ENCODE results near the gene SMAD6.

The SMAD6 gene

DNA sequence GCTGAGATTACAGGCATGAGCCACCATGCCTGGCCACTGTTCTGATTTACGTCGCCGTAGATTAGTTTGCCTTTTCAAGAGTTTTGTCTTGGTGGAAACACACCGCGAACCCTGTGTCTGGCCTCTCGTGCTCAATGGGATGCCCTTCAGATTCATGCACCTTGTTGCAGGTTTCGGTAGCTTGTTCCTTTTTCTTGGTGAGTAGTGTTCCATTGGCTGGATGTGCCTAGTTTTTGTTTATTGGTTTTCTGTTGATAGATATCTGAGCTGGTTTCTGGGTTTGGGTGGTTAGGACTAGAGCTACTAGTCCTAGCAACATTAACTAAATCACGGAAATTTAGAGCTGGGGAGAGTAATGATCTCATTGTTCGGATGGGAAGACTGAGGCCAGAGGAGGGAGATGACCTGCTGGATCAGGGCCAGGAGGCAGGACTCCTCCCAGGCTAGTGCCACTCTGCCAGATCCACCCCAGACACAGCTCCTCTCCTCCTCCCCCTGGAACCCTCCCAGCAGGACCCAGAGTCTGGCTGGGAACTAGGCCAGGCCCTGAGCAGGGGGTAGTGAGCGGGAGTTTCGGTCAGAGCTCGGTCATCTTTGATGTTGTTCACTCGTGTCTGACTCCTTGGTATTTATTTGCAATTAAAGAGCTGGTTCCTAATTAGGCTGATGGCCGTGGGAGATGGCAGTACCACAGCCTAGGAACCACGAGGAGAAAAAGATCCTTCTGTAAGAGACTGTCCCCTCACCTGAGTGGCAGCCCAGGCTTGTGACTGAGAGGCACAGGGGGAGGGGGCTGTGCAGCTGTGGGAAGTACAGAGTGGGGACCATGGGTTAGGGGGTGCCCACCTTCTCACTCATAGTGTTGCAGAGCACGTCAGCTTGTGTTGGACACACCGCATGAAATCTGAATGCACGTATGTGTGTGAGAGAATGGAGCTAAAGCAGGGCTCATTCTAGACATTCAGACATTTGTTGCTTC is 73.4 kb downstream of the SMAD6 start:
- DNase-seq (ENCODE audit: low read depth in 2 of 2): no peak

GRCh38 chr15:66777054-66777453 is 75.0 kb downstream of the SMAD6 start:
- DNase-seq (ENCODE audit: low read depth in 2 of 2): no peak

GRCh38 chr15:66777596-66778313 is 75.7 kb downstream of the SMAD6 start:
- no peak for DNase-seq (ENCODE audit: low read depth in 2 of 2)

- DNase-seq (ENCODE audit: low read depth in 2 of 2): no peak
Observed at GRCh38 chr15:66778314-66778665, 76.3 kb downstream of the SMAD6 start.

- DNase-seq (ENCODE audit: low read depth in 2 of 2): no peak
Observed at GRCh38 chr15:66778716-66779115, 76.7 kb downstream of the SMAD6 start.

DNA sequence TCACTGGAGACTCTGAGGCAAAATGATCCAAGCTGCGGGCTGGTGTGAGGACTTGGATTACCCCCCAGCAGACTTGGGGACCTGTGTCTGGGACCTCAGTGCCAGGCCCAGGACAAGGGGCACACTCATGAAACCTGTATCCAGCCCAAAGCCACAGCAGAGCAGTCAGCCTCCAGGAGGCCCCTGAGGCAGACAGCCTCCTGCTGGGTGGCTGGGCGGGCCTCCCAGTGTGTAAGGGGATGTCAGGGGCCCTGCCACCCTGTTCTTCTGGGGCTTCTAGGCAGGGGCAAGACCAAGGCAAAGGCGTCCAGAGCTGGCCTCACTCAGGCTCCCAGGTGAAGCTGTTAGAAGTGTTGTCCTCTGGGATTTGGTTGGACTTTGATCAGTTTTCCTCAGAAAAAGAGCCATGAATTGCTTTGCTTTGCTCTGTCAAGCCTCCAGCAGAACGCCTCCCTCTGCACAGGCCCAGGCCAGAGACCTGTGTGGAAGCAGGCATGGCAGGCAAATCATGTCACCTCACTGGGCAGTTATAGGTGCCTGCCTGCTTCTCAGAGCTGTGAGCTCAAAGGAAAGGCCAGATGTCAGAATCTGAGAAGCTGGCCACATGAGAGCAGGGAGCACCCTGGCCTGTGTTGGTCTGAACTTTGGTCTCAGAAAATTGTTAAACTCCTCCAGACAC is 77.4 kb downstream of the SMAD6 start:
- DNase-seq (ENCODE audit: low read depth in 2 of 2): no peak

DNA sequence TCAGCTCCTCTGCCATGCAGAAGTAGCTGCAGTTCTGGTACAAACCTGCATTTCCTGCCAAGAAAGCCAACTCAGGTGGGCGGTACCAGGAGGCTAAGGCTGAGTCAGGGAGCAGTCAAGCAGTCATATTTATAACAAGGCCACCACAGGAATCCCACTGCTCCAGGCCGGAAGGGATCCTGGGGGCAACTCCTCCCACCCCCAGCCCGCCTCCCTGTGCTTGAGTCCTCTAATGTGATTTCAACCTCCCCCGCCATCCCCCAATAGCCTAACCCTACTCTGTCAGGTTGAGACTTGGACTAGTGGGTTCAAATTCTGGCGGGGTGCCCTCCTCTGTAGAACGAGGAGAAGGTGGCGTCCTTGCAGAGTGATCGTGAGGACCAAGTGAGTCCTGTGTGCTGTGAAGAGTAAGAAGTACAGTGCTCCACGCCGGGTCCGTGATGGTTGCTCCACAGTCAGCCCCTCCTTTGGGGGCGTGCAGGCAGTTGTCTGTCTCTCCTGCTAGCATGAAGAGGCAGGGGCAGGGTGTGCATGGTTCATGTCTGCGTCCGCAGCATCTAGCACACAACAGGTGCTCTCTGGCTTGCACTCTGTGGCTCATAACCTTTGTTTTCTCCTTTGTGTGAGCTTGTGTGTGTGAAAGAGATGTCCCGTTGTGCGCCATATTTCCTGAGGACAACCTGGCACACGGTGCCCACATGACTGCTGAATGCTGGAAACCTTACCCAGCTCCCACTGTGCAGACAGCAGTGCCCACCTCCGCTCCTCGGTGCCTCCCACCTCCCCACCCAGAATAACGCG is 78.3 kb downstream of the SMAD6 start:
- DNase-seq (ENCODE audit: low read depth in 2 of 2): no peak

DNA sequence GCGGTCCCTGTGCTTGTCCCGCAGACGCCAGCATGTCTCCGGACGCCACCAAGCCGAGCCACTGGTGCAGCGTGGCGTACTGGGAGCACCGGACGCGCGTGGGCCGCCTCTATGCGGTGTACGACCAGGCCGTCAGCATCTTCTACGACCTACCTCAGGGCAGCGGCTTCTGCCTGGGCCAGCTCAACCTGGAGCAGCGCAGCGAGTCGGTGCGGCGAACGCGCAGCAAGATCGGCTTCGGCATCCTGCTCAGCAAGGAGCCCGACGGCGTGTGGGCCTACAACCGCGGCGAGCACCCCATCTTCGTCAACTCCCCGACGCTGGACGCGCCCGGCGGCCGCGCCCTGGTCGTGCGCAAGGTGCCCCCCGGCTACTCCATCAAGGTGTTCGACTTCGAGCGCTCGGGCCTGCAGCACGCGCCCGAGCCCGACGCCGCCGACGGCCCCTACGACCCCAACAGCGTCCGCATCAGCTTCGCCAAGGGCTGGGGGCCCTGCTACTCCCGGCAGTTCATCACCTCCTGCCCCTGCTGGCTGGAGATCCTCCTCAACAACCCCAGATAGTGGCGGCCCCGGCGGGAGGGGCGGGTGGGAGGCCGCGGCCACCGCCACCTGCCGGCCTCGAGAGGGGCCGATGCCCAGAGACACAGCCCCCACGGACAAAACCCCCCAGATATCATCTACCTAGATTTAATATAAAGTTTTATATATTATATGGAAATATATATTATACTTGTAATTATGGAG is 79.1 kb downstream of the SMAD6 start:
- no peak for DNase-seq (ENCODE audit: low read depth in 2 of 2)

DNA sequence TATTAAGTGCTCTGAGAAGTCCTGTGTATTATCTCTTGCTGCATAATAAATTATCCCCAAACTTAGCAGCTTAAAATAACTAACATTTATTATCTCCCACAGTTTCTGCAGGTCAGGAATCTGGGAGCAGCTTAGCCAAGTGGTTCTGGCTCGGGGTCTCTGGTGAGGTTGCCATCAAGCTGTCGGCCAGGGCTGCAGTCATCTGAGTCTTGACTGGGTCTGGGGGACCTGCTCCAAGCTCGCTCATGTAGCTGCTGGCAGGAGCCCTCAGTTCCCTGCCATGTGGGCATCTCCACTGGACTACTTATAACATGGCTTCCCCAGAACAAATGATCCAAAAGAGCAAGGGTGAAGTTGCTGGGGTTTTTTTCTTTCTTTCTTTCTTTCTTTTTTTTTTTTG is 80.7 kb downstream of the SMAD6 start:
- no peak for DNase-seq (ENCODE audit: low read depth in 2 of 2)

DNA sequence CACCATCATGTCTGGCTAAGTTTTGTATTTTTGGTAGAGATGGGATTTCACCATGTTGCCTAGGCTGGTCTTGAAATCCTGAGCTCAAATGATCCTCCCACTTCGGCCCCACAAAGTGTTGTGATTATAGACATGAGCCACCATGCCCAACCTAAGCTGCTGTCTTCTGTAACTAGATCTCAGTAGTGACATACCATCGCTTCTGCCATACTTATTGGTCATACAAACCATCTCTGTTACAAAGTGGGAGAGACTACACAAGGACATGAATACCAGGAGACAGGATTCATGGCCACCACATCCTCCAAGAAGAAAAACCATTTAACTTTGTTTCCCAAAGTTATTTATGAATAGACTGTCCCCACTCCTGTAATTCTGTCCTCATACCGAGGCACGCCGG is 81.3 kb downstream of the SMAD6 start:
- DNase-seq (ENCODE audit: low read depth in 2 of 2): no peak

GRCh38 chr15:66783725-66784124 is 81.7 kb downstream of the SMAD6 start:
- no peak for DNase-seq (ENCODE audit: low read depth in 2 of 2)

GRCh38 chr15:66784174-66784573 is 82.1 kb downstream of the SMAD6 start:
- no peak for DNase-seq (ENCODE audit: low read depth in 2 of 2)

DNA sequence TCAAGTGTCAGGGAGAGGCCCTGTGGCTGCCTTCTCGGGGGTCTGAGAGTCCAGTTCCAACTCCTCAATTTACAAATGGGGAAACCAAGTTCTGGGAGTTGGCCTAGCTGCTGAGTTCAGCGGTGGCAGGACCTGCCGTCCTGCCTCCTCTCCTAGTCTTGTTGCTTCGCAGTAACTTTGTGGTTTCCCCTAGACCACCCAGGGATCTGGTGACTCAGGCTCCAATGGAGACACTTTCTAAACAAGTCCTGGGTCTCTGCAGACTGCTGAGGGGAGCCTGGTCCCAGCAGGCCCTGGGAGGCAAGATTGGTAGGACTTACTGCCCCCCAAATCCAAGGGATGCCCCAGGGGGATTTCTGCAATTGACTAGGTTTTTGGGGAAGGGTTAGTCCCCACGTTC is 83.6 kb downstream of the SMAD6 start:
- DNase-seq (ENCODE audit: low read depth in 2 of 2): no peak

DNA sequence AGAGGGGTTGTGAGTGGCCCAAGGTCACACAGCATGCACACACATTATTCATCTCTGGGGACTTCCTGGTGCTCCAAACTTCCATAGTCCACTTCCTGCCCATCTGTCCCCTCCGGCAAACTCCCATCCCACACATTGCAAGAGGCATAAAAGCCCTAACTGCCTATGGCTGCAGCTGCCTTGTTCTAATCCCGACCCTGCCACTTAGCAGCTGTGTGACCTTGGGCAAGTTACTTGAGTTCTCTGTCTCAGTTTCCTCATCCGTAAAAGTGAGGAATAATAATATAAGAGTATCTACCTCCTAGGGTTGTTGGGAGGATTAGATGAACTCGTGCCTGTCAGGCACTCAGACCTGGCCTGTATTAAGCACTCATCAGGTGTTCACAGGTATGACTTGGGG is 84.2 kb downstream of the SMAD6 start:
- DNase-seq (ENCODE audit: low read depth in 2 of 2): no peak

DNA sequence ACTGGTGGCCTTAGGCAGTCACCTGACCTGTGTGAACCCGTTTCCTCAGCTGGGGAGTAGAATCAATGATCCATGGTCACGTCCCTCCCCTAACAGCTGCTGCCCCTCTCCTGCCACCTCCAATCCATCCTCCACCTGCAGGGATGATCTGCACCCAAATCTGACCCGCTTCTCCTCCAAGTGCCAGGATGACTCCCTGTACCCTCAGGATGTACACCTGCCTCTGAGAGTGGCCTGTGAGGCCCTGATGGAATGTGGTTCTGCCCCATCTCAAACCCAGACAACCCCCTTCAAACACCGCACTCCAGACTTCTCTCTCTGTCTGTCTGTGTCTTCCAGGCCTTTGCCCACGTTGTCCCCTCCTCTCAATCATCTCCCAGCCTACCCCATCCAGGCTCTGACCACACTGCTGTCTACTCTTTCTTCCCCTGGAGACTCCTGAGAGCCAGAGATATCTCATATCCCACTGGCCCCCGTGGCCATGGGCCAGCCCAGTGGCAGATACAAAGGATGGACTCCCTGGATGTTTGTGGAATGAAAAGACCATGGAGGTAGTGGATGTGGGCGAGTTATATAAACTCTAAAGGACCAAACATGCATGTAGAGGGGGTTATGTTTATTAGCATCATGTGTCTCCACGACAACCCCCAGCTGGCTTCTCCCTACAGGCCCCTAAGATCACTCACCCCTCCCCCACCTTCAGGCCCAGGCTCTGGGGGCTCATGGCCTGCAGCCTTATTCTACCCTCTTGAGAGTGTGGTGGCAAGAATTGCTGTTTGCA is 84.9 kb downstream of the SMAD6 start:
- no peak for DNase-seq (ENCODE audit: low read depth in 2 of 2)

DNA sequence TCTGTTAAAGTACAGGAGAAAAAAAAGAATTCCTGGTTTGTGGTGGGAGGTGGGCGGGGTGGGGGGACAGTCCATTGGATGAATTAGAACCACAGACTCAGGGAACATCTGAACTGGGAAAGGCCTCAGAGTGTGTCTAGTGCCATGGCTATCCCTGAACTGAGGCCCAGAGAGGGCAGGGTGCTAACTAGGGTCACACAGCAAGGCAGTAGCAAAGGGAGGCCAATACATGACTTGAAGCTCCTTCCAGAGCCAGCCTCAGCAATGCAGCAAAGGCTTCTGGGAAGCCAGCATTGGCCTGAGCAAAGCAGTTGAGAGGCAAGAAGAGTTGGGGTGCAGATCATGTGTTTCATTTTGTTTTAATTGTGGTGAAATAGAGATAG is 85.4 kb downstream of the SMAD6 start:
- no peak for DNase-seq (ENCODE audit: low read depth in 2 of 2)

GRCh38 chr15:66788024-66788423 is 86.0 kb downstream of the SMAD6 start:
- no peak for DNase-seq (ENCODE audit: low read depth in 2 of 2)

- DNase-seq (ENCODE audit: low read depth in 2 of 2): no peak
Observed at GRCh38 chr15:66789029-66790025, 87.3 kb downstream of the SMAD6 start.

GRCh38 chr15:66795851-66796250 is 93.8 kb downstream of the SMAD6 start:
- no peak for DNase-seq (ENCODE audit: low read depth in 2 of 2)

Data from stimulated activated CD4-positive, alpha-beta T cell treated with anti-CD3 and anti-CD28 coated beads, Interleukin-15, amount 100 ng/mL, for 48 hours (primary cell).